GM12874 (cell line): ENCODE results near the gene ARIH2.

Experiments used
- TF ChIP-seq, protein P1 (sequence below): IDR thresholded peaks from 2 replicates; pipeline ENCODE4 v1.5.1; 2011; ENCODE audit warnings: low read depth, mild to moderate bottlenecking, control low read depth, low read length, moderate library complexity; ENCODE audit not compliant: insufficient read depth

ARIH2 gene

DNA sequence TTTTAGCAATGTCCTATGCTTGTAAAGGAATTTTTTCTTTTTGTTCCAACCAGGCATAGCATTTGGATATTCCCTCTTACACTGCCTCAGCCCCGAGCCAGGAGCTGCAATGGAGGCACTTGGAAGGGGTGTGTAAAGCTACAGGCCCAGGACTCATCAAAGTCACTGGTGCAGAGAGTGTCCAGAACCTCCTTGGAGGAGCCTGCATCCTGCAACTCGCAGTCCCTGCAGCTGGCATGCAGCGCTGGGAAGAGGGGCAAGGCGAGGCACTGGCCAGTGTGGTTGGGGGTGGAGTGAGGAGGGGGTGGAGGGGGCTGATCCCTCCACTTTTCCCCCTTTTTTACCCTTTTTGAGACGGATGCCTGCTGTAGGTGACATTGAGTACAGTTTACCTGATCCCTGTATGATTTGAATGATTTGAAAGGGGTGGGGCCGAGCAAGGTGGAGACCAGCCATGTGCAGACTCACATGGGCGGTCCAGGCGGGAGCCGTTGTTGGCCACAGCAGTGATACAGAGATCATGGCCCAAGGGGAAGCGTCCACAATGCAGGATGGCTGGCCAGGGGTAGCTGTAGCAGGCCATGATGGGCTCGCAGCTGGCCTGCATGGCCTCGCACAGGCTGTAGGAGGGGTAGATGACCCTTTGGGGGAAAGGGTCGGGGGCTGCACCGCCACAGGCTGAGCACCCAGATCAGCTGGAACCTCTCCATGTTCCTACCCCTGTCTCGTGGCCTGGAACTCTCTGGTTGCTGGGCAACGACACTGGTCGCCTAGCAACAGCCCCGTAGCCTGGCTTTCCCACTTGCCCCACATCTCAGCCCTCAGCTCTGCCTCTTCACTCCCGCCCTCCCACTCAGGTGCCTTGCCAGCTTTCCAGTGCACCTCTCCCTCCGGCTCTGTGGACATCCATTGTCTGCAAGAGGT is 79.3 kb downstream of the ARIH2 start:
- TF ChIP-seq, protein P1, sequence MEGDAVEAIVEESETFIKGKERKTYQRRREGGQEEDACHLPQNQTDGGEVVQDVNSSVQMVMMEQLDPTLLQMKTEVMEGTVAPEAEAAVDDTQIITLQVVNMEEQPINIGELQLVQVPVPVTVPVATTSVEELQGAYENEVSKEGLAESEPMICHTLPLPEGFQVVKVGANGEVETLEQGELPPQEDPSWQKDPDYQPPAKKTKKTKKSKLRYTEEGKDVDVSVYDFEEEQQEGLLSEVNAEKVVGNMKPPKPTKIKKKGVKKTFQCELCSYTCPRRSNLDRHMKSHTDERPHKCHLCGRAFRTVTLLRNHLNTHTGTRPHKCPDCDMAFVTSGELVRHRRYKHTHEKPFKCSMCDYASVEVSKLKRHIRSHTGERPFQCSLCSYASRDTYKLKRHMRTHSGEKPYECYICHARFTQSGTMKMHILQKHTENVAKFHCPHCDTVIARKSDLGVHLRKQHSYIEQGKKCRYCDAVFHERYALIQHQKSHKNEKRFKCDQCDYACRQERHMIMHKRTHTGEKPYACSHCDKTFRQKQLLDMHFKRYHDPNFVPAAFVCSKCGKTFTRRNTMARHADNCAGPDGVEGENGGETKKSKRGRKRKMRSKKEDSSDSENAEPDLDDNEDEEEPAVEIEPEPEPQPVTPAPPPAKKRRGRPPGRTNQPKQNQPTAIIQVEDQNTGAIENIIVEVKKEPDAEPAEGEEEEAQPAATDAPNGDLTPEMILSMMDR = no peak

DNA sequence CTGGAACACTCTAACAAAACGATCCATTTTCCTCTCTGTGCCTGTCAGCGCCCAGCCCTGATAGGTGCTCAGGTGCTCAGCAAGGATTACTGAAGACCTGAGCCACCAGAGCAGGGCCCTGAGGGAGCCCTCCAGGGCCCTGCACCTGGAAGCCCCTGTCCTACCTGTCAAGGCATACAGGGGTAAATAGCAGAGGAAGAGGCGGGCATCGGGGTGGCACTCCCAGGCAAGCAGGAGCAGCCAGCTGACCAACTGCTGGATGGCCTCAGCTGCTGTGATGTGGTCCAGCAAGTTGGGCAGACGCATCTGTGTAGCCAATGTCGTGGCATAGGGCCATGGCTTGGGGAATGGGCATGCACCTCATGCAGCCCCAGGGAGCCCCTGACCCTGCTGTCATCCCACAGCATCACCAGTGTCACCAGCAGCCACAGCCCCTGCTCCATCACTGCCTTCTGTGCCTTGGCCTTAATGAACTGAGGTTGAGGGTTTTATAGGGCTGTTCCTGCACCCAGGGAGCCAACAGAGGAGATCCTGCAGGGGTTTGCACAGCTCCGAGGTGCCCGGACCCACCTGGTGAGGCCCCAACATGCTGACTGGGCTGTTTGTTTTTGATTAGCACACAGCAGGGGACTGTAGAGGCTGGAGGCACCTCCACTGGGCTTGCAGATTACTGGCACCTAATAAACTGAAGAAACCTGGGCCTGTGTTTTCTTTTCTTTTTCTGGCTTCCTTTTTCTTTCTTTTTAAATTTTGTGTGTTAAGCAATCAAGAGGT is 80.6 kb downstream of the ARIH2 start:
- TF ChIP-seq, protein P1 = no peak

DNA sequence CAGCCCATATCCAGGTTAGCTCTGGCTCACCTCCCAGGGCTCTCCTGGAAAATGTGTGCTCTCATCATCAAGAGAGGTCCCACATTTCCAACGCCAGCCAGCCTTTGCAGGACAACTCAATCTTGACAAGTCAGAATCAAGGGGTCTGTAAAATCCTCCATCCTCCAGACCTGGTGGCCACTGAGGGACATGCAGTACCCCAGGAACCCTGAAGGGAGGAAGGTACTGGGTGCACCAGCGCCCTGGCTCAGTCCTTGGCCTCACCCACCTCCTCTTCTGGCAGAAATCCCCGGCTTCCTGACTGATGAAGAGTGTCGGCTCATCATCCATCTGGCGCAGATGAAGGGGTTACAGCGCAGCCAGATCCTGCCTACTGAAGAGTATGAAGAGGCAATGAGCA is 82.5 kb downstream of the ARIH2 start:
- TF ChIP-seq, protein P1 = no peak

DNA sequence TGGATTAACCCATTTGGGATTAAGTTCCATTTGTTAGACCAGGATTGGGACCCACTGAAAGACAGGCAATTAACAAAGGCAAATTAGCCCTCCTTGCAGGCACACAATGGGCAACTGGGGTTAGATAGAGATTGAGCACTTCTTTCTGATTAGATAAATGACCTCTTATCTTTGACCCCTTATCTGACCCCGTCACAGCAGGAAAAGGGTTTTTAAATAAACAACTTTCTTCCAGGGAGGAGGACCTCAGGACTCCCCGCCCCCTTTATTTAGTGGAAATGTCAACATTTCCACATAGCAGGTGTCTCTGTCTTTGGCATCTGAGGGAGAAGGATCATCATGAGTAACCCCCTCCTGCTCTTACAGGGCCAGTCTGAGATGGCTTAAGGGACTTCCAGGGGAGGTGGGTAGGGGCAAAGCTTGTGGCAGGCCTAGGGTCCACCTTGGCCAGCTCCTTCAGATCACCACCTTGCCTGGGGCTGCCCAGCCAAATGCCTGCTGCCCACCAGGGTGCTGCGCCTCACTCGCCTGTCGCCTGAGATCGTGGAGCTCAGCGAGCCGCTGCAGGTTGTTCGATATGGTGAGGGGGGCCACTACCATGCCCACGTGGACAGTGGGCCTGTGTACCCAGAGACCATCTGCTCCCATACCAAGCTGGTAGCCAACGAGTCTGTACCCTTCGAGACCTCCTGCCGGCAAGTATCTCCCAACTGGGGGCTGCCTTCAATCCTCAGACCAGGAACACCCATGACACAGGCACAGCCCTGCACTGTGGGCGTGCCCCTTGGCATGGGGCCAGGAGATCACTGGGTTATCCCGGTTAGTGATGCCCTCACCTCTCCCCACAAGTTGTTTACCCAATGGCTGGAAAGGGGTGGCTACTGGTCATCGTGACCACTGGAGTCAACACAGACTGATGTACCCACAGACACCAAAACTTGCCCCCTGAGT is 86.0 kb downstream of the ARIH2 start:
- TF ChIP-seq, protein P1 = no peak

DNA sequence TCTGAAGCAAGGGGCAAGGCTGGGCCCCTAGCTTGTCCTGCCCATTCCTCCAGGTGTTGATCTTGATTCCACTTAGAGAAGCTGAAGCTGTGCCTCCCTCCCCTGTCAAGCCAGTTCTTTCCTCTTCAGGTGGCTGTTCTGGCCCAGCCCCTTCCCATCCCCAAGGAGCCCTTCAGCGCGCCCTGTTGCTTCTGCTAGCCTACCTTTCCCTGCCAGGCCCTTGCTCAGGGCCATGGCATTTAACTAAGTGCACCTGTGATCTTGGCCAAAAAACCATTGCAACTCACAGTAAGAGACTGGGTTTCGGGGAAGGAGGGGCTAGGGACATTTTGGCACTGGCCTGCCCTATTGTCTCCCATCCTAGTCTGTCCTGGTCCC is 86.7 kb downstream of the ARIH2 start:
- TF ChIP-seq, protein P1 = no peak

DNA sequence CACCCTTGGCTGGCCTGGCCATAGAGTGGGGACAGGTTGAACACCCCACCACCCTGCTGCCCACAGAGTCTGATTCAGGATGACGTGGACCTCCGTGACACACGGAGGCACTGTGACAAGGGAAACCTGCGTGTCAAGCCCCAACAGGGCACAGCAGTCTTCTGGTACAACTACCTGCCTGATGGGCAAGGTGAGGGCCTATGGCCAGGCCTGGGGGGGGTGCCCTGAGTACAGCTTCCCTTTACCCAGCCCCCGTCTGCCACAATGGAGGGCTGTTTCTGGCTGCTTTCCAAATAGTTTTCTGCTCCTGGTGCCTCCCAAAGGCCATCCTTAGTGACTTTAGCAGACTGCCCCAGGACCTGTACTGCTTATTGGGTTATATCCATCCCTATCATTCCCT is 87.4 kb downstream of the ARIH2 start:
- TF ChIP-seq, protein P1 = no peak
